Erythroblast (primary cell): ENCODE measurements around the gene RAB5A.
"Not testable (repeated sequence)": the region's sequence is repeated elsewhere in the genome, so short reads cannot be mapped to it uniquely, and the experiment has no call there.

Source experiments
- DNase-seq, 2 experiments: peaks; one replicate each; lab custom pipeline; 2025; lab: John Stamatoyannopoulos, UW
- GATA1 ChIP-seq: IDR thresholded peaks from 2 replicates; pipeline ENCODE4 v1.6.1; 2011; ENCODE audit warnings: low read depth, mild to moderate bottlenecking, control low read depth, low read length, moderate library complexity
- POLR2A ChIP-seq: IDR thresholded peaks from 2 replicates; pipeline ENCODE4 v1.6.1; 2011; ENCODE audit warnings: mild to moderate bottlenecking, low read length

RAB5A gene

GRCh38 chr3:20023623-20024405, 76.9 kb downstream of the RAB5A start:
- peak; percentile 69 to 70 for DNase-seq
- TF ChIP-seq GATA1 (no peak), POLR2A (no peak)

GRCh38 chr3:20027136-20027535, 80.2 kb downstream of the RAB5A start:
- no peak for DNase-seq
- no peak for TF ChIP-seq GATA1
- TF ChIP-seq POLR2A, result no peak

- DNase-seq, result no peak
- TF ChIP-seq POLR2A, result no peak
- no peak for TF ChIP-seq GATA1
Observed at GRCh38 chr3:20028905-20029331, 82.0 kb downstream of the RAB5A start.

GRCh38 chr3:20031939-20032338, 85.0 kb downstream of the RAB5A start:
- not testable (repeated sequence) for DNase-seq
